ENCODE measurements around the gene CPNE5.

DNA sequence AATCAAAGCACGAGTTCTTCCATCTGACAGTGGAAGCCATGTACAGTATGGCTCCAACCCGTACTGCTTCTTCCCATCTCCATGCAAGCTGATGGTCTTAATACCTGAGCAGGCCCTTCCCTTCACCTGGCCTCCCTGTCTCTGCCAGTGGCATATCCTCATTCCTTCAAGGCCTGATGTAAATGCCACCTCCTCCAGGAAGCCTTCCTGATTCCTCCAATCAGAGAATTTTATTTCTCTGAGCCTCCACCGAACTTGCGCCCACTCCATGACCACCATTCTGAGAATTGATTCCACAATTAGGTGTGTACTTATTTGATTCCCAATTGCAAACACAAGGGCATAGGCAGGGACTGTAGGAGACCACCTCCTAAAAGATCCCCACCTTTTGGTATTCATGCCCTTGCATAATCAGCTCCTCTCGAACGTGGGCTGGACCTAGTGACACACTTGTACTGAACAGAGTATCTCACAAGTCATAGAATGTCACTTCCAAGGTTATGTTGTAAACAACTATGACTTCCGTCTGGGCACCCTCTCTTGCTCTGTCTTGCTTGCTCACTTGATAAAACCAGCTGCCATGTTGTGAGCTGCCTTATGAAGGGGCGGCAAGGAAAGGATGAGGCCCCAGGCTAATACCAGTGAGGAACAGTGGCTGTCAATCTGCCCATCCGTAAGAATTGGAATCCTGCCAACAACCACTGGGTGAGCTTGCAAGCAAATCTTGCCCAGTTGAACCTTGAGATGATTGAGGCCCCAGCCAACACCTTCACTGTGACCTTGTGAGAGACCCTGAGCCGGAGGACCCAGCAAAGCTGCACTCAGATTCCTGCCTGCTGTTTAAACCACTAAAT is 38.8 kb downstream of the CPNE5 start:
- TF ChIP-seq, protein P1, sequence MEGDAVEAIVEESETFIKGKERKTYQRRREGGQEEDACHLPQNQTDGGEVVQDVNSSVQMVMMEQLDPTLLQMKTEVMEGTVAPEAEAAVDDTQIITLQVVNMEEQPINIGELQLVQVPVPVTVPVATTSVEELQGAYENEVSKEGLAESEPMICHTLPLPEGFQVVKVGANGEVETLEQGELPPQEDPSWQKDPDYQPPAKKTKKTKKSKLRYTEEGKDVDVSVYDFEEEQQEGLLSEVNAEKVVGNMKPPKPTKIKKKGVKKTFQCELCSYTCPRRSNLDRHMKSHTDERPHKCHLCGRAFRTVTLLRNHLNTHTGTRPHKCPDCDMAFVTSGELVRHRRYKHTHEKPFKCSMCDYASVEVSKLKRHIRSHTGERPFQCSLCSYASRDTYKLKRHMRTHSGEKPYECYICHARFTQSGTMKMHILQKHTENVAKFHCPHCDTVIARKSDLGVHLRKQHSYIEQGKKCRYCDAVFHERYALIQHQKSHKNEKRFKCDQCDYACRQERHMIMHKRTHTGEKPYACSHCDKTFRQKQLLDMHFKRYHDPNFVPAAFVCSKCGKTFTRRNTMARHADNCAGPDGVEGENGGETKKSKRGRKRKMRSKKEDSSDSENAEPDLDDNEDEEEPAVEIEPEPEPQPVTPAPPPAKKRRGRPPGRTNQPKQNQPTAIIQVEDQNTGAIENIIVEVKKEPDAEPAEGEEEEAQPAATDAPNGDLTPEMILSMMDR (conservative IDR thresholded peaks at IDR 0.05), result no peak
- TF ChIP-seq ZFX (IDR thresholded peaks at IDR 0.05), result no peak
